Measurements from ENCODE around the gene MEGF11. TPM values are rescaled to one million over a fixed set of nuclear protein-coding genes. Genes with fewer than 3 reads are reported as not detected.

MEGF11 gene
- polyA plus RNA-seq, 3 donors, result not detected

GRCh38 chr15:66184936-66185790, 68.4 kb downstream of the MEGF11 start:
- DNase-seq, result no peak
- H3K4me3 Mint-ChIP-seq, result peak overlapping the region in 1 of 2 donors; percentile 53
- intact Hi-C loops (cut with micrococcal nuclease), result no loop called here
- Histone ChIP-seq H3K9ac (ENCODE audit: insufficient read depth, low read length, poor library complexity, severe bottlenecking) (no peak overlapping the region), H2AFZ (ENCODE audit: insufficient read depth, low read depth, low read length, poor library complexity, severe bottlenecking) (no peak overlapping the region), H3K79me2 (ENCODE audit: insufficient read depth, low read length) (no peaks in the 10 kb centered on the region), H3K9me3 (replicated peaks in 1 of 2; ENCODE audit: control insufficient read depth in 1 of 2, insufficient read depth in 1 of 2, low read length in 2 of 2) (no peaks in the 10 kb centered on the region), H3K4me2 (replicated peaks; ENCODE audit: extremely low read depth, low read length, poor library complexity, severe bottlenecking) (no peak overlapping the region), H3K4me1 (ENCODE audit: control insufficient read depth in 1 of 2, insufficient read depth in 2 of 2, low read length in 2 of 2) (no peaks in the 10 kb centered on the region), H4K20me1 (ENCODE audit: insufficient read depth, low read length) (no peaks in the 10 kb centered on the region), H3K27me3 (ENCODE audit: control insufficient read depth in 2 of 2, insufficient read depth in 2 of 2, low read length in 2 of 2) (peaks cover 0 to 6% of the 10 kb centered on the region in 2 donors), H3K36me3 (replicated peaks in 1 of 2; ENCODE audit: control insufficient read depth in 1 of 2, insufficient read depth in 2 of 2, low read length in 2 of 2) (no peaks in the 10 kb centered on the region), H3K27ac (ENCODE audit: low read depth in 1 of 2, low read length in 2 of 2) (no peak overlapping the region), H3K4me3 (replicated peaks in 1 of 3; ENCODE audit: low read depth in 2 of 3, low read length in 3 of 3) (no peak overlapping the region)
- 63% methylated on average over 4 of the region's 8 CpGs for WGBS (ENCODE audit: insufficient coverage)
- no peak for TF ChIP-seq CTCF (IDR thresholded peaks at IDR 0.05)
- no peaks in the 10 kb centered on the region for H3K4me1 Mint-ChIP-seq
- H3K27ac Mint-ChIP-seq, result no peak overlapping the region
- peaks cover 7 to 41% (median 18%) of the 10 kb centered on the region in 3 donors for H3K27me3 Mint-ChIP-seq (ENCODE audit: low read depth in 3 of 3)
- H3K9me3 Mint-ChIP-seq, result no peaks in the 10 kb centered on the region
- no peaks in the 10 kb centered on the region for H3K36me3 Mint-ChIP-seq

DNA sequence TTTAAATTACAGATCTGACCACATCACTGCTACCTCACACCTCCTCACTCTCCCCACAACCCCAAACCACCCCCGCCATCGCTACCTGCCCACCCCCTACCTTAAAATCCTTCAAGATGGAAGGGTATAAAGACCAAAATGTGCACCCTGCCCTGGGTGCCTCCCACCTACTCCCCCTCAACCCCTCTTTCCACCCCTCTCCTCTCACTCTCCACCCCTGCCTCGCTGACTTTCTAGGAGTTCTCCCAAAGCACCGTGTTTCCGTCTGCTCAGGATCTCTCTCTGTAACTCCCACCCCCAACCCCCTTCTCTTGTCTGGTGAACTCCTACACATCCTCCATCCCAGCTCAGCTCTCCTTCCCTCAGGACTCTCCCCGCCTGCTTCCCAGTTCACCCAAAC, 69.1 kb downstream of the MEGF11 start:
- H3K36me3 Mint-ChIP-seq, result no peaks in the 10 kb centered on the region
- TF ChIP-seq CTCF (IDR thresholded peaks at IDR 0.05), result no peak
- H3K4me3 Mint-ChIP-seq, result peak overlapping the region in 1 of 2 donors; percentile 53
- Histone ChIP-seq H3K9me3 (replicated peaks in 1 of 2; ENCODE audit: control insufficient read depth in 1 of 2, insufficient read depth in 1 of 2, low read length in 2 of 2) (no peaks in the 10 kb centered on the region), H3K4me2 (replicated peaks; ENCODE audit: extremely low read depth, low read length, poor library complexity, severe bottlenecking) (no peak overlapping the region), H3K4me3 (replicated peaks in 1 of 3; ENCODE audit: low read depth in 2 of 3, low read length in 3 of 3) (no peak overlapping the region), H3K36me3 (replicated peaks in 1 of 2; ENCODE audit: control insufficient read depth in 1 of 2, insufficient read depth in 2 of 2, low read length in 2 of 2) (no peaks in the 10 kb centered on the region), H3K9ac (ENCODE audit: insufficient read depth, low read length, poor library complexity, severe bottlenecking) (no peak overlapping the region), H4K20me1 (ENCODE audit: insufficient read depth, low read length) (no peaks in the 10 kb centered on the region), H2AFZ (ENCODE audit: insufficient read depth, low read depth, low read length, poor library complexity, severe bottlenecking) (no peak overlapping the region), H3K27ac (ENCODE audit: low read depth in 1 of 2, low read length in 2 of 2) (no peak overlapping the region), H3K4me1 (ENCODE audit: control insufficient read depth in 1 of 2, insufficient read depth in 2 of 2, low read length in 2 of 2) (no peaks in the 10 kb centered on the region), H3K27me3 (ENCODE audit: control insufficient read depth in 2 of 2, insufficient read depth in 2 of 2, low read length in 2 of 2) (peaks cover 0 to 6% of the 10 kb centered on the region in 2 donors), H3K79me2 (ENCODE audit: insufficient read depth, low read length) (no peaks in the 10 kb centered on the region)
- intact Hi-C loops (cut with micrococcal nuclease), result no loop called here
- no peak overlapping the region for H3K27ac Mint-ChIP-seq
- 56% methylated on average over 4 of the region's 6 CpGs for WGBS (ENCODE audit: insufficient coverage)
- peaks cover 7 to 46% (median 18%) of the 10 kb centered on the region in 3 donors for H3K27me3 Mint-ChIP-seq (ENCODE audit: low read depth in 3 of 3)
- no peak for DNase-seq
- H3K4me1 Mint-ChIP-seq, result no peaks in the 10 kb centered on the region
- H3K9me3 Mint-ChIP-seq, result no peaks in the 10 kb centered on the region
